DMS79 treated with DMSO at 0.1 percent for 48 hours (cell line): ENCODE results near the gene WWC1.

Experiments used
- DNase-seq: peaks from one replicate; lab custom pipeline; 2025; lab: John Stamatoyannopoulos, UW

Gene WWC1

DNA sequence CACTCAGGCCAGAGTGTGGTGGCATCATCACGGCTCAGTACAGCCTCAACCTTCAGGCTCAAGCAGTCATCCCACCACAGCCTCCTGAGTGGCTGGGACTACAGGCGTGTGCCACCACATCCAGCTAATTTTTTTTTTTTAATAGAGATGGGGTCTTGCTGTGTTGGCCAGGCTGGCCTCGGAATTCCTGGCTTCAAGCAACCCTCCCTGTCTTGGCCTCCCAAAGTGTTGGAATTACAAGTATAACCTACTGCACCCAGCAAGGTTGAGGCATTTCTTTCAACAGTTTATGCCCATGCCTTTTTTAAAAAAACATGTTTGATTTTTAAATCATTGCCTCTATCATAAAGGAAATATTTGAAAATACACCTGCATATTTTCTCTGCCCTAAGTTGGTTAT is 197.6 kb downstream of the WWC1 start:
- DNase-seq = no peak

DNA sequence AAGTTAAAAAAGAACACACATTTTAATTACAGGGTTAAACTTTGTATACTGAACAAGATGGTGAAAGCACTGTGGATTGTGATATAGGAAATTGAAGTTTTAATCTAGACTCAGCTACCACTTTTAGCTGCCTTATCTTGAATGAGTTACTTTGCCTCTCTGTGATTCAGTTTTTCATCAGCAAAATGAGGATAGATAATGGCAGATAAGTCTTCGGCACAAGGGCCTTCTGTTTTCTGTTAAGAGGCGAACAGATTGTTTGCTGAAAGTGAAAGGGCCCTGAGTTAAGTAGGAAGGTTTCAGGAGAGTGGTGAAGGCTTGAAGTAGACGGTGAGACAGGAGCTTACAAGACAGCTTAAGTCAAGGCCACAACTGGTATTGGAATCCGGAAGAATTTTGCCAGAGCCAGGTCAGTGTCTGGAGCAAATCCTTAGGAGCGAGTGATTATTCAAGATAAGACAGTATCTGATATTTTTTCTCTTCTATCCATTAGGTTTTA is 202.7 kb downstream of the WWC1 start:
- DNase-seq = no peak

DNA sequence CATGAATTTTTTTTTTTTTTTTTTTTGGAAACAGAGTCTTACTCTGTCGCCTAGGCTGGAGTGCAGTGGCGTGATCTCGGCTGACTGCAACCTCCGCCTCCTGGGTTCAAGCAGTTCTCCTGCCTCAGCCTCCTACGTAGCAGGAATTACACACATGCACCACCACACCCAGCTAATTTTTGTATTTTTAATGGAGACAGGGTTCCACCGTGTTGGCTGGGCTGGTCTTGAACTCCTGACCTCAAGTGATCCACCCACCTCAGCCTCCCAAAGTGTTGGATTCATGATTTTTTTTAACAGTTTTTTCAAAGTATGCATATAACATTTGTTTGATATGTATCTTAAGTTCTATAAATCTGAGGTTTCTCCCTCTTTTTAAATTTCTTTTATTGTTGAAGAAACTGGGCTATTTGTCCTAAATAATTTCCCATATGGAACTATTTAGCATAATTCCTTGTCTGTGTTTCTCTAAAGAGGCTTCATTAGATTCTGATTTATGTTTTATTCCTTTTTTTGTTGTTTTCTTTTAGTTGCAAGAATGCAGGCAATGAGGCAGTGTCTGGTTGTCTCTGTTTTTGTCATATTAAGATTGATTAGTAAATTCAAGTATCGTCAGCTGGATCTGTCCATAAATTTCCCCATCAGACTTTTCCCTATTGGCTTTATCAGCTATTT is 211.3 kb downstream of the WWC1 start:
- no peak for DNase-seq

DNA sequence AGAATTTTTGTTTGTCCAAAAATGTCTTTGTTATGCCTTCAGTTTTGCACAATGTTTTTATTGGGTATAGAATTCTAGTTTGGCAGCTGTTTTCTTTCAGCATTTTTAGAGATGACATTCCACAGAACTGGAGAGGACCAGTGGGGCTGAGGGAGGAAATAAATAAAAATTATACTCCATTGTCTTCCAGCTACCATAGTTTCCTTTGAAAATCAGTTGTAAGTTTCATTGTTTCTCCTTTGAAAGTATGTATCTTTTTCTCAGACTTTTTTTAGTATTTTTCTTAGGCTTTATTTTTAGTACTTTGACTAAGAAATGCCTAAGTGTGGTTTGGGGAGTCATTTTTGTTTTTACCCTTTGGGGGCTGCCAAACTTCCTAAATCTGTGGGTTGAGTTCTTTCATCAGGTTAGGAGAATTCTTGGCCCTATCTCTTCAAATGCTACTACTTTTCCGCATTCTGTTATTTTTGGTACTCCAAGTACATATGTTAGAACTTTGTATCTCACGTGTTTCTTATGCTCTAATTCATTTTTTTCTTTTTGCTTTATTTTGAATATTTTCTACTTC is 222.5 kb downstream of the WWC1 start:
- DNase-seq = no peak
